Esophagus squamous epithelium (tissue), 5 donors: ENCODE data around the gene CFL1. TPM values are rescaled to one million over a fixed set of nuclear protein-coding genes. Genes with fewer than 3 reads are reported as not detected.

Experiments
- DNase-seq: peaks from one replicate; lab custom pipeline; 2025; lab: John Stamatoyannopoulos, UW
- H3K27ac ChIP-seq, 4 donors: fragments of 200-600 bp; sonication (generic); one replicate each; pipeline ENCODE4 v1.5.1; 2016 to 2019; ENCODE audit warnings: mild to moderate bottlenecking in 1 of 4
- H3K27me3 ChIP-seq, 4 donors: fragments of 200-600 bp; sonication (generic); 1 replicate in 3 of 4; 2 replicates in 1 of 4; pipeline versions ENCODE4 v1.5.1 to v1.6.0; 2017 to 2021; ENCODE audit warnings: antibody characterized with exemption in 1 of 4
- H3K36me3 ChIP-seq, 3 donors: fragments of 200-600 bp; sonication (generic); one replicate each; pipeline ENCODE4 v1.5.1; 2016 to 2019
- H3K4me1 ChIP-seq, 3 donors: fragments of 200-600 bp; sonication (generic); one replicate each; pipeline ENCODE4 v1.5.1; 2017 to 2019
- H3K4me3 ChIP-seq, 4 donors: fragments of 200-600 bp; sonication (generic); 1 replicate in 3 of 4; 2 replicates in 1 of 4; pipeline ENCODE4 v1.5.1; 2016 to 2019; ENCODE audit warnings: mild to moderate bottlenecking in 2 of 4, moderate library complexity in 1 of 4
- H3K9me3 ChIP-seq, 3 donors: fragments of 200-600 bp; sonication (generic); one replicate each; pipeline ENCODE4 v1.5.1; 2016 to 2019
- POLR2A ChIP-seq, 4 donors: fragments of 450-650 bp; IDR thresholded peaks; one replicate each; pipeline ENCODE4 v1.6.1; 2017; ENCODE audit warnings: antibody characterized with exemption in 4 of 4, mild to moderate bottlenecking in 4 of 4, moderate library complexity in 3 of 4
- whole genome bisulfite sequencing, 2 donors: methylation state at CpG; one replicate each; pipeline ENCODE4 v1.1.5; 2018; 5-methylcytosine and 5-hydroxymethylcytosine counted together
- intact Hi-C: fragments of 100-400 bp; cut with DNase I; formaldehyde crosslinking; loops from one replicate; pipeline ENCODE4 v1.15.0; 2022
- total RNA-seq, 4 donors: library from RNA; depleted of rRNA; stranded (reverse); fragments of >200 nt; gene quantifications; one replicate each; pipeline ENCODE4 v1.1.0, GENCODE V29; 2016
- TF ChIP-seq, protein P1 (sequence below), 6 experiments: fragments of 450-650 bp in 4 of 6; fragments of 200-600 bp in 2 of 6; sonication (generic) in 2 of 6; IDR thresholded peaks; one replicate each; pipeline ENCODE4 v1.5.1; 2016 to 2019; ENCODE audit warnings: antibody characterized with exemption in 6 of 6, mild to moderate bottlenecking in 4 of 6, moderate library complexity in 4 of 6
- donor health status: DM: yes; HTN: yes; CAD: no.

The CFL1 gene
- total RNA-seq, 4 donors from 2014 or later = 453 to 833 (median 750) TPM

GRCh38 chr11:65868907-65869306 is 10.9 kb upstream of the CFL1 start:
- no peak overlapping the region for H3K27ac ChIP-seq

GRCh38 chr11:65868076-65868667 is 10.2 kb upstream of the CFL1 start:
- intact Hi-C loops = no loop called here
- TF ChIP-seq POLR2A (IDR thresholded peaks at IDR 0.05) = no peak
- TF ChIP-seq, protein P1, sequence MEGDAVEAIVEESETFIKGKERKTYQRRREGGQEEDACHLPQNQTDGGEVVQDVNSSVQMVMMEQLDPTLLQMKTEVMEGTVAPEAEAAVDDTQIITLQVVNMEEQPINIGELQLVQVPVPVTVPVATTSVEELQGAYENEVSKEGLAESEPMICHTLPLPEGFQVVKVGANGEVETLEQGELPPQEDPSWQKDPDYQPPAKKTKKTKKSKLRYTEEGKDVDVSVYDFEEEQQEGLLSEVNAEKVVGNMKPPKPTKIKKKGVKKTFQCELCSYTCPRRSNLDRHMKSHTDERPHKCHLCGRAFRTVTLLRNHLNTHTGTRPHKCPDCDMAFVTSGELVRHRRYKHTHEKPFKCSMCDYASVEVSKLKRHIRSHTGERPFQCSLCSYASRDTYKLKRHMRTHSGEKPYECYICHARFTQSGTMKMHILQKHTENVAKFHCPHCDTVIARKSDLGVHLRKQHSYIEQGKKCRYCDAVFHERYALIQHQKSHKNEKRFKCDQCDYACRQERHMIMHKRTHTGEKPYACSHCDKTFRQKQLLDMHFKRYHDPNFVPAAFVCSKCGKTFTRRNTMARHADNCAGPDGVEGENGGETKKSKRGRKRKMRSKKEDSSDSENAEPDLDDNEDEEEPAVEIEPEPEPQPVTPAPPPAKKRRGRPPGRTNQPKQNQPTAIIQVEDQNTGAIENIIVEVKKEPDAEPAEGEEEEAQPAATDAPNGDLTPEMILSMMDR (IDR thresholded peaks at IDR 0.05) = no peak
- no peak overlapping the region for H3K4me3 ChIP-seq
- no peak overlapping the region for H3K27ac ChIP-seq
- 82% methylated on average over 10 of the region's 19 CpGs; no CpG with 5 or more reads in 1 of the 2 donors for WGBS, 2 donors
- no peak for DNase-seq
- peaks cover 10 to 50% (median 14%) of the 10 kb centered on the region in 3 donors for H3K4me1 ChIP-seq
- H3K36me3 ChIP-seq = peaks cover 17 to 52% (median 26%) of the 10 kb centered on the region in 3 donors
- H3K9me3 ChIP-seq = no peaks in the 10 kb centered on the region
- H3K27me3 ChIP-seq = no peaks in the 10 kb centered on the region

More at GRCh38 chr11:65868907-65869306, 10.9 kb upstream of the CFL1 start:
- Histone ChIP-seq H3K4me3 (no peak overlapping the region), H3K4me1 (peaks cover 14 to 51% (median 16%) of the 10 kb centered on the region in 3 donors), H3K27me3 (no peaks in the 10 kb centered on the region), H3K9me3 (no peaks in the 10 kb centered on the region), H3K36me3 (peaks cover 17 to 45% (median 21%) of the 10 kb centered on the region in 3 donors)
- 89 to 92% methylated on average over 2 to 3 of the region's 3 CpGs for WGBS, 2 donors
- intact Hi-C loops = no loop called here
- TF ChIP-seq, protein P1 (IDR thresholded peaks at IDR 0.05) = no peak
- no peak for TF ChIP-seq POLR2A (IDR thresholded peaks at IDR 0.05)
- DNase-seq = no peak

DNA sequence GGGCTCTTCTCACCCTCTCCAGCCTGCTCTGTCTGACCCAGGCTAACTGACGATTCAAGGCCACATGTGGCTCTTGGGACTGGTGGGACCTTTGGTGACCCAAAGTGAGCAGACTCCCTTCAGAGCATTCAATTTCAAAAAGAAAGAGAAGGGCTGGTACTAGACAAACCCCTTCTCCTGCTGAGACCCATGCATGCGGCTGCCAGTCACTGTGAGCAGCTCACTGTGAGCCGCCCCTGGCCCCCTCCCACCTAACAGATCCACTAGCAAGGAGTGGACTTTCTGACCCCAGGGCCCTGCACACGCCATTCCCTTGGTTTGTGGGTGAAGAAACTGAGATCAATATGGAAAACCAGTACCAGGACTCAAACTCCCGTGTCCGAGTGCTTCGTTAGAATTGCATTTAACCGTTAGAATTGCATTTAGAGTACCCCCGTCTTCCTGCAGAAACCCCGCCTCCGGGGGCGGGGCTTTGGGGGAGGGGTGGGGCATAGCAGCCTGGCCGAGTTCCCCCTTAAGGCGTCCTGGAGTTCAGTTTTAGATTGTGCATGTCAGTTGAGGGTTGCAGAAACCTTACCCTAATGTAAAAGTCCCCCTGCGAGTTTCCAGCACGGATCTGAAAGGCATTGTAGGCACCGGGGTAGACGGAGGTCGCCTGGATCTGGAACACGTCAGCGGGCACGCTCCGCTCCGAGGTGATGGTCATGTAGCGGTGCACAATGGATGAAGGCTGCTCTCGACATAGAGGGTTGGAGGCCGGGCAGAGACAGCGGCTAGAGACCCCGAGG is 9.5 kb upstream of the CFL1 start:
- Histone ChIP-seq H3K4me3 (no peak overlapping the region), H3K9me3 (no peaks in the 10 kb centered on the region), H3K36me3 (peaks cover 17 to 59% (median 31%) of the 10 kb centered on the region in 3 donors), H3K4me1 (peaks cover 3 to 49% (median 11%) of the 10 kb centered on the region in 3 donors), H3K27ac (no peak overlapping the region), H3K27me3 (no peaks in the 10 kb centered on the region)
- intact Hi-C loops = no loop called here
- DNase-seq = no peak
- TF ChIP-seq POLR2A (IDR thresholded peaks at IDR 0.05) = no peak
- TF ChIP-seq, protein P1 (IDR thresholded peaks at IDR 0.05) = no peak
- 68 to 84% methylated on average over 13 to 20 of the region's 29 CpGs for WGBS, 2 donors

GRCh38 chr11:65866509-65867283 is 8.7 kb upstream of the CFL1 start:
- H3K36me3 ChIP-seq = peaks cover 17 to 67% (median 39%) of the 10 kb centered on the region in 3 donors
- DNase-seq = no peak
- H3K4me3 ChIP-seq = no peak overlapping the region
- H3K27ac ChIP-seq = no peak overlapping the region
- TF ChIP-seq POLR2A (IDR thresholded peaks at IDR 0.05) = no peak
- TF ChIP-seq, protein P1 (IDR thresholded peaks at IDR 0.05) = no peak
- H3K27me3 ChIP-seq = no peaks in the 10 kb centered on the region
- WGBS, 2 donors = 76 to 95% methylated on average over 11 to 15 of the region's 21 CpGs
- H3K9me3 ChIP-seq = no peaks in the 10 kb centered on the region
- intact Hi-C loops = no loop called here
- peaks cover 3 to 49% (median 16%) of the 10 kb centered on the region in 3 donors for H3K4me1 ChIP-seq
